Right lobe of liver (tissue), 4 donors: Measurements from ENCODE around the gene RIIAD1.
"Not testable (repeated sequence)": the region's sequence is repeated elsewhere in the genome, so short reads cannot be mapped to it uniquely, and the experiment has no call there.

Experiments
- POLR2A ChIP-seq: fragments of 450-650 bp; IDR thresholded peaks from one replicate; pipeline ENCODE4 v1.6.1; 2017; ENCODE audit warnings: antibody characterized with exemption, mild to moderate bottlenecking
- TF ChIP-seq, protein P1 (sequence below), 4 donors: fragments of 200-600 bp in 3 of 4; fragments of 450-650 bp in 1 of 4; IDR thresholded peaks; one replicate each; pipeline versions ENCODE4 v1.5.1 to v1.8.0; 2016 to 2022; ENCODE audit warnings: antibody characterized with exemption in 4 of 4, mild to moderate bottlenecking in 2 of 4
- donor health status: DM: no; HTN: no; CAD: no.
- donor health status: DM: no; HTN: no; CAD: no.
- donor health status: DM: no; HTN: yes; CAD: no.

DNA sequence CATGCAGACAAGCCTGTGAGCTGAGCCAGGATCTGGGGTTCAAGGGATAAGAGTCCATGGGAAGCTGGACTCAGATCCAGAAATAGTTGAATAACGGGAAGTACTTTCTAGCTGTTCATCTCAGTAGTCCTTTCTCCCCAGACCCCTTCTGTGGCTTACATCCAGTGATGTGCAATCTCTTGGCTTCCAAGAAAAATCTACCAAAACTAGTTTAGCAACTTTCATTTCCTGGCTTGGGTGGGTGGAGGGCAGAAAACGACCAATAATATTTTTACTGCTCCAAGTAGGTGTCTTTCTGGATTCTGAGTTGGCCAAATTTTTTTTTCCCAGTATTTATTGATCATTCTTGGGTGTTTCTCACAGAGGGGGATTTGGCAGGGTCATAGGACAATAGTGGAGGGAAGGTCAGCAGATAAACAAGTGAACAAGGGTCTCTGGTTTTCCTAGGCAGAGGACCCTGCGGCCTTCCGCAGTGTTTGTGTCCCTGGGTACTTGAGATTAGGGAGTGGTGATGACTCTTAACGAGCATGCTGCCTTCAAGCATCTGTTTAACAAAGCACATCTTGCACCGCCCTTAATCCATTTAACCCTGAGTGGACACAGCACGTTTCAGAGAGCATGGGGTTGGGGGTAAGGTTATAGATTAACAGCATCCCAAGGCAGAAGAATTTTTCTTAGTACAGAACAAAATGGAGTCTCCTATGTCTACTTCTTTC lies 47.2 kb downstream of the RIIAD1 start:
- TF ChIP-seq, protein P1, sequence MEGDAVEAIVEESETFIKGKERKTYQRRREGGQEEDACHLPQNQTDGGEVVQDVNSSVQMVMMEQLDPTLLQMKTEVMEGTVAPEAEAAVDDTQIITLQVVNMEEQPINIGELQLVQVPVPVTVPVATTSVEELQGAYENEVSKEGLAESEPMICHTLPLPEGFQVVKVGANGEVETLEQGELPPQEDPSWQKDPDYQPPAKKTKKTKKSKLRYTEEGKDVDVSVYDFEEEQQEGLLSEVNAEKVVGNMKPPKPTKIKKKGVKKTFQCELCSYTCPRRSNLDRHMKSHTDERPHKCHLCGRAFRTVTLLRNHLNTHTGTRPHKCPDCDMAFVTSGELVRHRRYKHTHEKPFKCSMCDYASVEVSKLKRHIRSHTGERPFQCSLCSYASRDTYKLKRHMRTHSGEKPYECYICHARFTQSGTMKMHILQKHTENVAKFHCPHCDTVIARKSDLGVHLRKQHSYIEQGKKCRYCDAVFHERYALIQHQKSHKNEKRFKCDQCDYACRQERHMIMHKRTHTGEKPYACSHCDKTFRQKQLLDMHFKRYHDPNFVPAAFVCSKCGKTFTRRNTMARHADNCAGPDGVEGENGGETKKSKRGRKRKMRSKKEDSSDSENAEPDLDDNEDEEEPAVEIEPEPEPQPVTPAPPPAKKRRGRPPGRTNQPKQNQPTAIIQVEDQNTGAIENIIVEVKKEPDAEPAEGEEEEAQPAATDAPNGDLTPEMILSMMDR (IDR thresholded peaks at IDR 0.05) = not testable (repeated sequence)
- not testable (repeated sequence) for TF ChIP-seq POLR2A
